COLO668 (cell line): Measurements from ENCODE around the gene MNAT1.
"Not testable (repeated sequence)": the region's sequence is repeated elsewhere in the genome, so short reads cannot be mapped to it uniquely, and the experiment has no call there.

ENCODE experiments used
- DNase-seq: peaks from one replicate; lab custom pipeline; 2025; ENCODE audit not compliant: unreplicated experiment; lab: John Stamatoyannopoulos, UW

The MNAT1 gene

GRCh38 chr14:60800409-60800808 lies 65.8 kb downstream of the MNAT1 start:
- no peak for DNase-seq

- DNase-seq: no peak
Observed at GRCh38 chr14:60803871-60804270, 69.3 kb downstream of the MNAT1 start.

- DNase-seq: no peak
Observed at GRCh38 chr14:60805841-60806430, 71.4 kb downstream of the MNAT1 start.

GRCh38 chr14:60807247-60807646 lies 72.7 kb downstream of the MNAT1 start:
- no peak for DNase-seq

- DNase-seq: no peak
Observed at GRCh38 chr14:60807971-60808370, 73.4 kb downstream of the MNAT1 start.

- DNase-seq: no peak
Observed at GRCh38 chr14:60812987-60813386, 78.4 kb downstream of the MNAT1 start.

GRCh38 chr14:60815371-60815770 lies 80.8 kb downstream of the MNAT1 start:
- peak; percentile 45 for DNase-seq

GRCh38 chr14:60817113-60817512 lies 82.6 kb downstream of the MNAT1 start:
- no peak for DNase-seq

GRCh38 chr14:60819575-60819974 lies 85.0 kb downstream of the MNAT1 start:
- peak; percentile 16 for DNase-seq

GRCh38 chr14:60838601-60839000 lies 104.0 kb downstream of the MNAT1 start:
- DNase-seq: no peak

GRCh38 chr14:60839057-60839456 lies 104.5 kb downstream of the MNAT1 start:
- no peak for DNase-seq

GRCh38 chr14:60839657-60840056 lies 105.1 kb downstream of the MNAT1 start:
- DNase-seq: no peak

- no peak for DNase-seq
Observed at GRCh38 chr14:60840313-60840712, 105.8 kb downstream of the MNAT1 start.

- no peak for DNase-seq
Observed at GRCh38 chr14:60845523-60845922, 111.0 kb downstream of the MNAT1 start.

GRCh38 chr14:60848066-60848465 lies 113.5 kb downstream of the MNAT1 start:
- DNase-seq: no peak

GRCh38 chr14:60851692-60852091 lies 117.1 kb downstream of the MNAT1 start:
- not testable (repeated sequence) for DNase-seq

- no peak for DNase-seq
Observed at GRCh38 chr14:60856111-60856510, 121.5 kb downstream of the MNAT1 start.

- no peak for DNase-seq
Observed at GRCh38 chr14:60859525-60859924, 125.0 kb downstream of the MNAT1 start.

GRCh38 chr14:60861545-60862140 lies 127.1 kb downstream of the MNAT1 start:
- no peak for DNase-seq

GRCh38 chr14:60862283-60862682 lies 127.7 kb downstream of the MNAT1 start:
- no peak for DNase-seq

GRCh38 chr14:60863249-60863648 lies 128.7 kb downstream of the MNAT1 start:
- no peak for DNase-seq

- DNase-seq: no peak
Observed at GRCh38 chr14:60865378-60866127, 131.0 kb downstream of the MNAT1 start.
